B cell (primary cell): Measurements from ENCODE around the gene WDR38.

Experiments used
- CTCF ChIP-seq: fragments of 200-600 bp; IDR thresholded peaks from one replicate; pipeline ENCODE4 v1.8.0; 2022; ENCODE audit warnings: antibody characterized with exemption, mild to moderate bottlenecking
- EZH2 ChIP-seq: IDR thresholded peaks from 2 replicates; pipeline ENCODE4 v1.6.1; 2012; ENCODE audit warnings: borderline replicate concordance, low read depth, mild to moderate bottlenecking, moderate library complexity, low read length; ENCODE audit not compliant: insufficient read depth, poor library complexity, severe bottlenecking

GRCh38 chr9:124880501-124880900, 27.2 kb downstream of the WDR38 start:
- TF ChIP-seq CTCF (no peak), EZH2 (no peak)
